Activated CD8-positive, alpha-beta memory T cell treated with anti-CD3 and anti-CD28 coated beads, Interleukin-2, amount 10 ng/mL, durations not matched to agents 7 days and 5 days (primary cell): ENCODE data around the gene GDE1. TPM values are rescaled to one million over a fixed set of nuclear protein-coding genes. Genes with fewer than 3 reads are reported as not detected.

ENCODE experiments used
- ATAC-seq: fragments of 150-1000 bp; cut with Tn5 transposase; one replicate; pipeline ENCODE4 v1.10.0; 2021; ENCODE audit warnings: moderate library complexity
- CTCF ChIA-PET: fragments of 350-600 bp; sonication (Branson Sonifier 250); formaldehyde crosslinking; loops from one replicate; lab custom pipeline; 2021; ENCODE audit warnings: antibody characterized with exemption; lab: Charles Lee
- DNase-seq: peaks from one replicate; pipeline ENCODE4 v3.0.0-alpha.2; 2020
- H3K27ac Mint-ChIP-seq: one replicate; pipeline ENCODE4 v1.8.0; 2021; ENCODE audit warnings: mild to moderate bottlenecking, mixed read lengths
- H3K27me3 Mint-ChIP-seq: one replicate; pipeline ENCODE4 v1.8.0; 2021; ENCODE audit warnings: mixed read lengths
- H3K36me3 Mint-ChIP-seq: one replicate; pipeline ENCODE4 v1.8.0; 2021; ENCODE audit warnings: mild to moderate bottlenecking, mixed read lengths
- H3K4me1 Mint-ChIP-seq: one replicate; pipeline ENCODE4 v1.8.0; 2021; ENCODE audit warnings: mixed read lengths
- H3K4me3 Mint-ChIP-seq: one replicate; pipeline ENCODE4 v1.8.0; 2021; ENCODE audit warnings: mild to moderate bottlenecking, moderate library complexity, mixed read lengths
- H3K9me3 Mint-ChIP-seq: one replicate; pipeline ENCODE4 v1.8.0; 2022; ENCODE audit warnings: low read depth, mixed read lengths
- total RNA-seq, 2 experiments: library from RNA; stranded (reverse); gene quantifications; one replicate each; pipeline ENCODE4 v1.2.3, GENCODE V29; 2021

GDE1 gene
- total RNA-seq, 2 experiments from 2014 or later: 21.3 to 31.8 TPM

DNA sequence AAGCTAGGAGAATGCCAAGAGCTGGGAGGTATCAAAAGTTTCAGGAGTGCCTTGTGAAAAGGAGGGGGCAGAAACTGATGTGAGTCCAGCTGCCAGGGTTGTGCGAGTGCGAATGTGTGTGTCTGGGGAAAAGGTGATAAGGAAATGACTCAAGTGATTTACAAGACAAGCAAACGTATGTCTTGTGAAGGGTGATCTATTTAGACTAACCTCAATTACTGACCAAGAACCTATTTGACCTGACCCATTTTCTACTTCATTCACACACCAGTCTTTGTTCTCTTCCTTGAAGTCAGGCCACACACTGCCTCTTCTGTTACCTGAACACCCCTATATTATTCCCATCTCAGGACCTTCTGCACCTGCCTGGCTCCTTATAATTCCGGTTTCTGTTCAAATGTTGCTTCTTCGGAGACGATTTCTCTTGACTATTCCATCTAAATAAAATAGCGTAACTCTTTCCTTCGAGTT is 1.0 kb downstream of the GDE1 start:
- CTCF ChIA-PET: interaction anchor here (1.2 to 2.0 kb wide), 3 partner anchors 34 to 36 kb away, joined by 3 to 8 read pairs (median 6); partner anchors contain the start of gene VPS35L
- peak; percentile 45 for DNase-seq
- peak overlapping the region; percentile 95 for H3K27ac Mint-ChIP-seq
- no peaks in the 10 kb centered on the region for H3K27me3 Mint-ChIP-seq
- H3K4me1 Mint-ChIP-seq: peaks cover 55% of the 10 kb centered on the region
- H3K4me3 Mint-ChIP-seq: peak overlapping the region; percentile 92
- ATAC-seq: no peak
- H3K36me3 Mint-ChIP-seq: peaks cover 21% of the 10 kb centered on the region
- no peaks in the 10 kb centered on the region for H3K9me3 Mint-ChIP-seq

DNA sequence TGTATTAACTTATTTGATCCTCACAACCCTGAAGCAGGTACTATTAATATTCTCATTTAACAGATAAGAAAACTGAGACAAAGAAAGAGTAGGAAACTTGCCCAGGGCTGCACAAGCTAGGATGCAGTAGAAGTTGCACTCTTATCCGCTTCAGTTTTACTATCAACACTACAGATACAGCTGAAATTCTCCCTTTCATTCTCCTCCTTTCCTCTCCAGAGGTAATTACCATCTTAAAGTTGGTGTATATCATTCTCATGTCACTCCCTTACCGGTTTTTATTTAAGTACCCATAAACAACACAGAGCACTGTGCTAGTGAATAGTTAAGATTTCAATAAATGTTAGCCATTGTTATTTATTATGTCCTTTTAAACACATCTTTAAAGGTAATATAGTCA is 3.5 kb downstream of the GDE1 start:
- DNase-seq: no peak
- Mint-ChIP-seq H3K27me3 (no peaks in the 10 kb centered on the region), H3K4me1 (peaks cover 52% of the 10 kb centered on the region), H3K27ac (no peak overlapping the region), H3K36me3 (peaks cover 32% of the 10 kb centered on the region), H3K4me3 (no peak overlapping the region), H3K9me3 (no peaks in the 10 kb centered on the region)
- no peak for ATAC-seq
- CTCF ChIA-PET: interaction anchor here (2.3 to 3.3 kb wide), 2 partner anchors 15 to 36 kb away, joined by 9 to 14 read pairs; partner anchors contain the start of gene VPS35L

DNA sequence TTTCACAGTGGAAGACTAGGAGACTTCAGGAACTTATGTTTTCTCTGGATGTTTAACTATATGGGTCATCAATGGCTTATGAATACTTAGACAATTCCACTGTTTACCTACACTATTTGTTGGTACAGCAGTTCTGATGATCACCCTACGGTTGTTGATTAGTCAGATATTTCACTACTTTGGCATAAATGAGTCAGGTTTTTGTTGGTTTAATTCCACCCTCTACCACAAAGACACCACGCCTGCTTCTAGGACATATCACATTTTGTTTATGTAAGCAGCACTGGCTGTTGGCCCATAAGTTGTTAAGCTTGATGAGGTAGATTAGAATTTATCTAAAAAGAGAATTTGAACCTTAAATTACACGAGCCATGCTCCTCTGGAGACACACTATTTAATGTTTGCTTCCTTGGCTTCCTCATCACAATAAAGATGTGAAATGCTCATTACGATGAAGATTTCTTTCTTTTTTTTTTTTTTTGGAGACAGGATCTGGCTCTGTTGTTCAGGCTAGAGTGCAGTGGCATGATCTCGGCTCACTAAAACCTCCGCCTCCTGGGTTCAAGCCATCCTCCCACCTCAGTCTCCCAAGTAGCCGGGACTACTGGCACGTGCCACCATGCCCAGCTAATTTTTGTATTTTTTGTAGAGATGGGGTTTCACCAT is 4.3 kb downstream of the GDE1 start:
- peak; percentile 58 for DNase-seq

DNA sequence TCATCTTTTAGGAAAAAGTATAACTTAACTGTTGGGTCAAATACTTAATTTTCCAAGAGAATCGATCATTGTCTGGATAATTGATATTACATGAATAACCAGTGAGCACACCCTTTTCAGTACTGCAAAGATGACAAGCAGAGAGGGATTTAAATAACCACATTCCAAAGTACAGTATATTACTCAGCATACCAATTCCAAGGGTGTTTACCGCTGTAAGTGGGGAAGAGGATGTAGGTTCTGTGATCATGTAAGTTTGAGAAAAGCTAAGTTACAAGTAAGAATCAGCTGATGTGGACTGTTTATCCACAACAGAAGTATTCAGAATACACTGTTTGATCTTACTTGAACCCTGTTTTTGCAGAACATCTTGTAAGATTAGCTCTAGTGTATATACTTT is 6.1 kb downstream of the GDE1 start:
- Mint-ChIP-seq H3K4me3 (no peak overlapping the region), H3K9me3 (no peaks in the 10 kb centered on the region), H3K27ac (no peak overlapping the region), H3K4me1 (peaks cover 41% of the 10 kb centered on the region), H3K27me3 (no peaks in the 10 kb centered on the region), H3K36me3 (peaks cover 46% of the 10 kb centered on the region)
- DNase-seq: no peak
- no peak for ATAC-seq
- CTCF ChIA-PET: no interaction called here

More for the DNA sequence above, 4.3 kb downstream of the GDE1 start:
- ATAC-seq: peak; percentile 16
- Mint-ChIP-seq H3K27me3 (no peaks in the 10 kb centered on the region), H3K36me3 (peaks cover 40% of the 10 kb centered on the region), H3K4me3 (no peak overlapping the region), H3K4me1 (peaks cover 51% of the 10 kb centered on the region), H3K9me3 (no peaks in the 10 kb centered on the region), H3K27ac (peak overlapping the region; percentile 45)
- CTCF ChIA-PET: interaction anchor here (2.3 to 3.3 kb wide), 2 partner anchors 15 to 37 kb away, joined by 9 to 14 read pairs; partner anchors contain the start of gene VPS35L

DNA sequence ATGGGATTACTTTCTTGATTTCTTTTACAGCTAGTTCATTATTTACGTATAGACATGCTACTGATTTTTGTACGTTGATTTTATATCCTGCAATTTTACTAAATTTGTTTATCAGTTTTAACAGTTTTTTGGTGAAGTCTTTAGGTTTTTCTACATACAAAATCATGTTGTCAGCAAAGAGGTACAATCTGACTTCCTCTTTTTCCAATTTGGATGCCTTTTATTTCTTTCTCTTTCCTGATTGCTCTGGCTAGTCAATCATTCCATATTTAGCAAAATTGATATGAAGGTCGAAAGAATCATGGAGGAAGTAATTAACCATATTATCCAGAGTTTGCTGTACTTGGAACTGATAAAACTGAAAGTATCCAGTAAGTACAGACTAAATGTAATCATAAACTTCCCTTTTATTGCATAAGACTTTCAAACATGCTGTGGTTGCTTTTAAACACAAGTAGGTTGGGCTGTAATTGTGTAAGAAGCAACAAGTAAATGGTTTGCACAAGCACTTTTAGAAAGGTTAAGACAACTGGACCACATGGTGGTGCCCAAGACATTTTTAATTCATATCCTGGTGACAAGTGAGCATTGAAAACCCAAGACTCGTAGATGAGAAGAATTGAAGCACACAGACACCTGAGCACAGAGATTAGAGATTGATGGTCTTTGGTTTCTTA is 8.4 kb downstream of the GDE1 start:
- Mint-ChIP-seq H3K27ac (no peak overlapping the region), H3K4me1 (peaks cover 25% of the 10 kb centered on the region), H3K27me3 (no peaks in the 10 kb centered on the region), H3K4me3 (no peak overlapping the region), H3K36me3 (peaks cover 50% of the 10 kb centered on the region), H3K9me3 (no peaks in the 10 kb centered on the region)
- CTCF ChIA-PET: interaction anchor here (0.6 to 3.1 kb wide), 5 partner anchors 10 to 1676 kb away, joined by 3 to 13 read pairs (median 4); partner anchors contain the start of gene VPS35L
- no peak for DNase-seq
- no peak for ATAC-seq

DNA sequence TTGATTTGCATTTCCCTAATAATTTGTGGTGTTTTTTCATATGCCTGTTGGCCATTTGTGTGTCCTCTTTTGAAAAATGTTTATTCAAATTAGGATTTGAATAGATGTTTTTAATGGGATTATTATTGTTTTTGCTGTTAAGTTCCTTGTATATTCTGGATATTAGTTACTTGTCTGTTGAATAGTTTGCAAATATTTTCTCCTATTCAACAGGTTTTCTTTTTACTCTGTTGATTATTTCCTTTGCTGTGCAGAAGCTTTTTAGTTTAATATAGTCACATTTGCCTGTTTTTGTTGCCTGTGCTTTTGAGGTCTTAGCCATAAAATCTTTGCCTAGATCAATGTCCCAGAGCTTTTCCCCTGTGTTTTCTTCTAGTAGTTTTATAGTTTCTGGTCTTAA is 9.6 kb downstream of the GDE1 start:
- Mint-ChIP-seq H3K27me3 (no peaks in the 10 kb centered on the region), H3K4me1 (peaks cover 15% of the 10 kb centered on the region), H3K4me3 (no peak overlapping the region), H3K27ac (no peak overlapping the region), H3K36me3 (peaks cover 48% of the 10 kb centered on the region), H3K9me3 (no peaks in the 10 kb centered on the region)
- ATAC-seq (no peak), DNase-seq (no peak)
- CTCF ChIA-PET: interaction anchor here (3.1 kb wide), 1 partner anchor 10 kb away, joined by 13 read pairs; no protein-coding TSS in a partner anchor

DNA sequence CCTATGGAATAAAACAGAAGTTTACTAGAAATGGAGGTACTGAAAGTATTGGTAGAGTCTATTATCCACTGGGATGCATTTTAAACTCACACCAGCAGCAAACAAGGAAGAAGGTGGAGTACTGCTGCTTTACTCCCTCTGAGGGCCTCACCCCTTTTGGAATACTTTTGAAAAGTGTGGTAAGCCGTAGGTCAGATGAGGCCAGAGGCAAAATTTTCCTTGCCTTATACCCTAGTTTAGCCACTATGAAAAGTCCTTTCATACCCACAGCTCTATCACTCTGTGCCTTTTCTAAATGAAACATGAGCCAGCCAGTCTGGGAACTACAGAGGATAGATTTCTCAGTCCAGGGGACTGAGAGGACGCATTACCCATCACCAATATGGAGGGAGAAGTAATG is 14.0 kb downstream of the GDE1 start:
- Mint-ChIP-seq H3K27me3 (no peaks in the 10 kb centered on the region), H3K4me3 (no peak overlapping the region), H3K27ac (no peak overlapping the region), H3K36me3 (peaks cover 30% of the 10 kb centered on the region), H3K4me1 (peaks cover 11% of the 10 kb centered on the region), H3K9me3 (no peaks in the 10 kb centered on the region)
- ATAC-seq (no peak), DNase-seq (no peak)
- CTCF ChIA-PET: no interaction called here

DNA sequence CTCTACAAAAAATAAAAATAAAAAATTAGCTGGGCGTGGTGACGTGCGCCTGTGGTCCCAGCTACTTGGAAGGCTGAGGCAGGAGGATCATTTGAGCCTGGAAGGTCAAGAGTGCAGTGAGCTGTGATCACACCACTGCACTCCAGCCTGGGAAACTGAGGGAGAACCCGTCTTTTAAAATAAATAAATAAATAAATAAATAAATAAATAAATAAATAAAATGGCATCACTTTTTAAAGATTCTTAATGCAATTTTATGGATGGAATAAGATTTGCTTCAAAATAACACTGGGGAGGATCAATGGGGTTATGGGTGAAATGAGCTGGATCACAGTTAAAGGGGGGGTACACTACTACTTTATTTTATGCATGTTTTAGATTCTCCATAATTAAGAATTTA is 14.9 kb downstream of the GDE1 start:
- Mint-ChIP-seq H3K27me3 (no peaks in the 10 kb centered on the region), H3K27ac (no peak overlapping the region), H3K9me3 (no peaks in the 10 kb centered on the region), H3K4me1 (peaks cover 11% of the 10 kb centered on the region), H3K36me3 (peaks cover 30% of the 10 kb centered on the region), H3K4me3 (no peak overlapping the region)
- no peak for ATAC-seq
- CTCF ChIA-PET: interaction anchor here (1.2 kb wide), 1 partner anchor 421 kb away, joined by 4 read pairs; no protein-coding TSS in a partner anchor
- DNase-seq: no peak

DNA sequence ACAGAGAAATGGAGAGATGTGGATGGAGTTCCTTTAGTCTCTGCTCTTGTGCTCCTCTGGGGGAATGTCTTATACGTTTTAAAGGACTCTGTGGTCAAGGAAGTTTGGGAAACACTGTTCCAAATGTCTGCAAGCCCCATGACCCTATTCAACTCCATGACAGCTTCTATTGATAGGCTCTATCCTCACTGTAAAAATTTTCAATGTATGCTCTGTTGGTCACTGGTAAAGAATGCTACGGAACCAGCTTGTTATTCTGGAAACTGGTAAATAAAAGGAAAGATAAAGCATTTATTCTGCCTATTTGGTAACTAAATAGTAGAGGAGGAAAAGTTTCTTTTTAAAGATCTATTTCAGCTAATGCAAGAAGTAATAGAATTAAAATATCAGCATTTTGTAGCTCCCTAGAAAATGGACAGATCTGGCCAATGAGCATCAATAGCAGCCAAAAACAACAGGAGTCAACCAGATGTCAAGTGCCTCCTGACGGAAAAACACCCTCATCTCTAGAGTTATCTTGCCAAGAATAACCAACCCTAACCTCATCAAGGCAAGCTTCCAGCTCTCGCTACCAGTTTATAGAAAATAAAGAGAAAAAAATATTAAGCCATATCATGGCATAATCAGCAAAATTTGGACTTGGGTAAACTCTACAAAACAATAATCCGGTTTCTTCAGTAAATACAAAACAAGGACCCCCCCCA is 16.1 kb downstream of the GDE1 start:
- H3K4me3 Mint-ChIP-seq: no peak overlapping the region
- no peak for ATAC-seq
- no peaks in the 10 kb centered on the region for H3K27me3 Mint-ChIP-seq
- no peak overlapping the region for H3K27ac Mint-ChIP-seq
- CTCF ChIA-PET: interaction anchor here (1.2 kb wide), 1 partner anchor 420 kb away, joined by 4 read pairs; no protein-coding TSS in a partner anchor
- peaks cover 33% of the 10 kb centered on the region for H3K36me3 Mint-ChIP-seq
- no peak for DNase-seq
- H3K4me1 Mint-ChIP-seq: peaks cover 11% of the 10 kb centered on the region
- no peaks in the 10 kb centered on the region for H3K9me3 Mint-ChIP-seq

DNA sequence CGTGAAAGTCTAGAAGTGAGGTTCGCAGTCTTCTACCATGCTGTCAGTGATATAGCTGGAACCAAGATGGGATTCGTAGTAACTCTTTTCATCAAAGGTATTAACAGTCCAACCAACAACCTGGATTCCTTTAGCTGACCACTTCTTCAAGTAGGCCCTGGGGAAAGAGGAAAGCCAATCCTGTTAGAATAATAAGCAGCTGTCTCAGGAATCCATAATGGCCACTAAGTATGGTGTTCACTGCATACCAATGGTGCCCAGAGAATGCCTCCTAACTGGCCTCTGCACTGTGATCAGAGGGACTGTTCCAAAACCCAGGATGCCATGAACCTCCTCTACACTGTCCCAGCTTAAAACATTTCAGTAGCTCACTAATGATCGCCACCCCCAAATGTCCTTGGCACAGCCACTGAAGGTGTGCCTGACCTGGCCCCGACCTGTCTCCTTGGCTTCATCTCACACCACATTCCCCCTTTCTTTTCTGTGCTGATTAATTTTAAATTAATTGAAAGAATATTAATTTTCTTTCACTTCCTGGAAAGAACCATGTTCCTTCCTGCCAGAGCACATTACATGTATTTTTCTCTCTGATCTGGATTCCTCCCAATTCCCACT is 18.3 kb downstream of the GDE1 start:
- H3K27ac Mint-ChIP-seq: no peak overlapping the region
- ATAC-seq: no peak

DNA sequence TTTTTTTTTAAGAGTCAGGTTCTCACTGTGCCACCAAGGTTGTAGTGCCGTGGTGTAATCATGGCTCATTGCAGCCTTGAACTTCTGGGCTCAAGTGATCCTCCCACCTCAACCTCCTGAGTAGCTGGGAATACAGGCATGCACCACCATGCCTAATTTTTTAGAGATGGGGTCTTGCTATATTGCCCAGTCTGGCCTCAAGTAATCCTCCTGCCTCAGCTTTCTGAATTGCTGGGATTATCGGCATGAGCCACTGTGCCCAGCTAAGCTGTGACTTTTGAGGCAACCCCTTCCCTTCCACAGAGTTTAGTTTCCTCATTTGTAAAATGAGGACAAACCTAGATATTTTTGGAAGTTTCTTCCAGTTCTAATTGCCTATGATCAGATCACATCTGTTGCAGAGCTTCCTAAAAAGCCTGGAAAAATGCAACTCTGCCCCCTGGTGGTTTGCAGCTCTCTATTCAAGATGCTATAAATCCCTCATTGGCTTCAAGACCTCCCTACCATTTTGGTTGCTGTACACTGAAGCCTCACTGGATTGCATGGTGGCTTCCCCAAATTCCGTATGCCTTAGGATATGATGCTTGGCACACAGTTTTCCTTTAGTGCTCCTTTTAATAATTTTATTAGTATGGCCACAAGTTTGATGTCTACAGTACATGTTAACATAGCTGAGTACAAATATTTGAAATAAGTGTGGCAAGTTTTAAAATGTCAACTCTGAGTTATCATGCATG is 19.3 kb downstream of the GDE1 start:
- H3K36me3 Mint-ChIP-seq: peaks cover 30% of the 10 kb centered on the region
- H3K27ac Mint-ChIP-seq: no peak overlapping the region
- no peaks in the 10 kb centered on the region for H3K9me3 Mint-ChIP-seq
- DNase-seq (peak; percentile 76), ATAC-seq (peak; percentile 78)
- H3K4me3 Mint-ChIP-seq: no peak overlapping the region
- H3K4me1 Mint-ChIP-seq: peaks cover 11% of the 10 kb centered on the region
- CTCF ChIA-PET: interaction anchor here (0.6 to 3.2 kb wide), 19 partner anchors 8 to 435 kb away, joined by 3 to 27 read pairs (median 4); partner anchors contain the start of genes COQ7 and VPS35L
- no peaks in the 10 kb centered on the region for H3K27me3 Mint-ChIP-seq

More for the DNA sequence above, 18.3 kb downstream of the GDE1 start:
- no peaks in the 10 kb centered on the region for H3K27me3 Mint-ChIP-seq
- H3K36me3 Mint-ChIP-seq: peaks cover 31% of the 10 kb centered on the region
- DNase-seq: no peak
- H3K4me3 Mint-ChIP-seq: no peak overlapping the region
- H3K9me3 Mint-ChIP-seq: no peaks in the 10 kb centered on the region
- CTCF ChIA-PET: interaction anchor here (0.8 to 3.2 kb wide), 10 partner anchors 10 to 418 kb away, joined by 3 to 27 read pairs (median 6); partner anchors contain the start of gene VPS35L
- peaks cover 11% of the 10 kb centered on the region for H3K4me1 Mint-ChIP-seq

DNA sequence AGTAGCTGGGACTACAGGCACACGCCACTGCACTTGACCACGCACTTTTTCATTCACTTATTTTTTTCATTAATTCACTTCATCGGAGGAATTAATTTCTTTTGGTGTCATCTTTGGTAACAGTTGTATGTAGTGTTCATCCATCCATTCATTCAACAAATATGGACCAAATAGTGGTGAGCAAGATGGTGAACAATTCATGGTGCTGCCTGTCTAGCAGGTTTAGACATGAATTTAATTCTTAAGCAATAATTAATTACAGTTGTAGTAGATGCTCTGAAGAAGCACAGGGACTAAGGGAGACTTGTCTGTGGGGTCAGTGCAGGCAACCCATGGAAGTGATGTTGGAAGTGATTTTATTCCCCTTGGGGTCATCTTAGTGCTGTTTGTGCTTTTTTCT is 22.4 kb downstream of the GDE1 start:
- Mint-ChIP-seq H3K4me1 (peaks cover 6% of the 10 kb centered on the region), H3K36me3 (peaks cover 17% of the 10 kb centered on the region), H3K27me3 (no peaks in the 10 kb centered on the region), H3K4me3 (no peak overlapping the region), H3K9me3 (no peaks in the 10 kb centered on the region), H3K27ac (no peak overlapping the region)
- CTCF ChIA-PET: no interaction called here
- no peak for ATAC-seq
- no peak for DNase-seq
